Mucosa of descending colon (tissue), 3 donors: Measurements from ENCODE around the gene SFI1. TPM values are rescaled to one million over a fixed set of nuclear protein-coding genes. Genes with fewer than 3 reads are reported as not detected.

Experiments
- ATAC-seq: fragments of 200-7000 bp; cut with Tn5 transposase; one replicate; pipeline ENCODE4 v1.9.1; 2020; ENCODE audit warnings: mild to moderate bottlenecking, moderate library complexity
- DNase-seq, 3 donors: peaks; one replicate each; pipeline ENCODE4 v3.0.0-alpha.2; 2020
- H3K36me3 ChIP-seq: fragments of 200-600 bp; one replicate; pipeline ENCODE4 v1.8.0; 2021; ENCODE audit warnings: low read depth, mild to moderate bottlenecking
- H3K4me1 ChIP-seq: fragments of 200-600 bp; one replicate; pipeline ENCODE4 v1.8.0; 2021; ENCODE audit warnings: low read depth, mild to moderate bottlenecking
- H3K4me3 ChIP-seq: fragments of 200-600 bp; one replicate; pipeline ENCODE4 v1.8.0; 2021; ENCODE audit warnings: mild to moderate bottlenecking
- H3K9me3 ChIP-seq: fragments of 200-600 bp; one replicate; pipeline ENCODE4 v1.8.0; 2021; ENCODE audit warnings: mild to moderate bottlenecking
- CTCF ChIP-seq: fragments of 200-600 bp; IDR thresholded peaks from one replicate; pipeline ENCODE4 v1.8.0; 2022; ENCODE audit warnings: antibody characterized with exemption, mild to moderate bottlenecking
- intact Hi-C, 2 donors: fragments of 100-400 bp; cut with DNase I in 1 of 2; cut with micrococcal nuclease in 1 of 2; formaldehyde crosslinking; loops; one replicate each; pipeline versions ENCODE4 v1.11.0 to v1.11.1; 2022; cut with DNase I, micrococcal nuclease
- total RNA-seq, 3 donors: library from RNA; stranded (reverse); fragmentation: NEBNext Ultra II Directional in 2 of 3; extraction: Animal tissue kit (Norgen Biotek cat#: 25700) in 2 of 3; gene quantifications; one replicate each; pipeline versions ENCODE4 v1.2.1 to v1.2.4, GENCODE V29; 2021 to 2023
- donor health status: DM: no; HTN: no; CAD: no; lungs with moderate emphysema.
- donor health status: DM: no; HTN: no; CAD: no.
- donor health status: DM: no; HTN: yes; CAD: no.

Gene SFI1
- total RNA-seq, 3 donors from 2014 or later, result 34.4 to 52.6 (median 49.5) TPM

GRCh38 chr22:31451709-31452571 lies 44.4 kb upstream of the SFI1 start:
- TF ChIP-seq CTCF, result peak; percentile 15
- DNase-seq (peak in 1 of 3 donors; percentile 22), ATAC-seq (peak; percentile 75)
- H3K36me3 ChIP-seq, result no peaks in the 10 kb centered on the region
- intact Hi-C loops, result no loop called here
- H3K4me3 ChIP-seq, result no peak overlapping the region
- H3K4me1 ChIP-seq, result no peaks in the 10 kb centered on the region
- no peaks in the 10 kb centered on the region for H3K9me3 ChIP-seq

GRCh38 chr22:31461699-31462098 lies 34.6 kb upstream of the SFI1 start:
- no peak for ATAC-seq
- Histone ChIP-seq H3K36me3 (no peaks in the 10 kb centered on the region), H3K9me3 (no peaks in the 10 kb centered on the region), H3K4me3 (no peak overlapping the region), H3K4me1 (no peaks in the 10 kb centered on the region)
- intact Hi-C loops, result no loop called here
- DNase-seq, result no peak
- no peak for TF ChIP-seq CTCF

- Histone ChIP-seq H3K36me3 (no peaks in the 10 kb centered on the region), H3K4me3 (no peak overlapping the region), H3K4me1 (no peaks in the 10 kb centered on the region), H3K9me3 (no peaks in the 10 kb centered on the region)
- intact Hi-C loops, result no loop called here
- no peak for ATAC-seq
- no peak for DNase-seq
- no peak for TF ChIP-seq CTCF
Measured at GRCh38 chr22:31465307-31465706, 31.0 kb upstream of the SFI1 start.

- intact Hi-C loops, result no loop called here
- Histone ChIP-seq H3K4me1 (peaks cover 4% of the 10 kb centered on the region), H3K9me3 (no peaks in the 10 kb centered on the region), H3K4me3 (no peak overlapping the region), H3K36me3 (no peaks in the 10 kb centered on the region)
- no peak for TF ChIP-seq CTCF
- no peak for ATAC-seq
- no peak for DNase-seq
Measured at GRCh38 chr22:31474743-31475142, 21.6 kb upstream of the SFI1 start.

GRCh38 chr22:31475800-31476199 lies 20.5 kb upstream of the SFI1 start:
- Histone ChIP-seq H3K36me3 (no peaks in the 10 kb centered on the region), H3K4me3 (no peak overlapping the region), H3K9me3 (no peaks in the 10 kb centered on the region), H3K4me1 (peaks cover 4% of the 10 kb centered on the region)
- intact Hi-C loops, result no loop called here
- TF ChIP-seq CTCF, result no peak
- DNase-seq, result no peak
- no peak for ATAC-seq
